Fibroblast of lung (primary cell): ENCODE data around the gene MINDY3. TPM values are rescaled to one million over a fixed set of nuclear protein-coding genes. Genes with fewer than 3 reads are reported as not detected.

ENCODE experiments used
- DNase-seq, 2 donors: peaks; one replicate each; pipeline versions ENCODE4 v3.0.0 to v3.0.0-alpha.2; 2010; ENCODE audit warnings: low read depth in 2 of 2
- H2AFZ ChIP-seq: 2 replicates; pipeline ENCODE4 v1.5.1; 2012; ENCODE audit warnings: low read length, control low read depth, inconsistent platforms
- H3K27ac ChIP-seq: 2 replicates; pipeline ENCODE4 v1.5.1; 2011; ENCODE audit warnings: low read length, control low read depth; ENCODE audit not compliant: insufficient read depth
- H3K27me3 ChIP-seq: 2 replicates; pipeline ENCODE4 v1.5.1; 2011; ENCODE audit warnings: mild to moderate bottlenecking, low read length; ENCODE audit not compliant: control insufficient read depth, insufficient read depth
- H3K36me3 ChIP-seq: 2 replicates; pipeline ENCODE4 v1.5.1; 2011; ENCODE audit warnings: low read length; ENCODE audit not compliant: control insufficient read depth, insufficient read depth
- H3K4me1 ChIP-seq: 2 replicates; pipeline ENCODE4 v1.5.1; 2011; ENCODE audit warnings: low read length; ENCODE audit not compliant: control insufficient read depth, insufficient read depth; ENCODE audit errors: extremely low read depth
- H3K4me2 ChIP-seq: 2 replicates; pipeline ENCODE4 v1.5.1; 2011; ENCODE audit warnings: low read length, control low read depth; ENCODE audit not compliant: insufficient read depth; ENCODE audit errors: extremely low read depth
- H3K4me3 ChIP-seq, 4 experiments: fragments of 200-600 bp in 1 of 4; sonication (generic) in 1 of 4; replicated peaks in 1 of 4; 2 replicates each; pipeline ENCODE4 v1.5.1; 2011 to 2016; ENCODE audit warnings: low read length in 4 of 4, low read depth in 3 of 4, mild to moderate bottlenecking in 3 of 4, control low read depth in 2 of 4, inconsistent platforms in 1 of 4, mixed read lengths in 1 of 4; ENCODE audit not compliant: insufficient read depth in 1 of 4; ENCODE audit errors: control extremely low read depth in 1 of 4
- H3K79me2 ChIP-seq: 2 replicates; pipeline ENCODE4 v1.5.1; 2012; ENCODE audit warnings: mild to moderate bottlenecking, low read length, inconsistent platforms; ENCODE audit not compliant: control insufficient read depth, insufficient read depth
- H3K9ac ChIP-seq: 2 replicates; pipeline ENCODE4 v1.5.1; 2011; ENCODE audit warnings: mild to moderate bottlenecking, low read length, control low read depth; ENCODE audit not compliant: insufficient read depth
- H3K9me3 ChIP-seq: 2 replicates; pipeline ENCODE4 v1.5.1; 2012; ENCODE audit warnings: low read depth, low read length; ENCODE audit not compliant: control insufficient read depth, insufficient read depth
- H4K20me1 ChIP-seq: 2 replicates; pipeline ENCODE4 v1.5.1; 2011; ENCODE audit warnings: low read length; ENCODE audit not compliant: control insufficient read depth, insufficient read depth; ENCODE audit errors: extremely low read depth
- EZH2 ChIP-seq: IDR thresholded peaks from 2 replicates; pipeline ENCODE4 v1.5.1; 2012; ENCODE audit warnings: low read length, control low read depth, mild to moderate bottlenecking; ENCODE audit errors: missing control alignments
- polyA plus RNA-seq, 2 donors: library from polyadenylated mRNA; depleted of rRNA in 1 of 2; stranded (reverse) in 1 of 2; unstranded in 1 of 2; fragments of >200 nt; gene quantifications; 2 replicates each; pipeline ENCODE4 v1.2.1, GENCODE V29; 2011 to 2012; ENCODE audit warnings: missing spikeins in 1 of 2
- total RNA-seq: library from RNA; depleted of rRNA; stranded (reverse); fragments of >200 nt; gene quantifications from 2 replicates; pipeline ENCODE4 v1.2.1, GENCODE V29; 2014
- TF ChIP-seq, protein P1 (sequence below), 2 donors: IDR thresholded peaks in 1 of 2; conservative IDR thresholded peaks in 1 of 2; 1 replicate in 1 of 2; 2 replicates in 1 of 2; pipeline ENCODE4 v1.5.1; 2011 to 2012; ENCODE audit warnings: low read length in 2 of 2, control low read depth in 1 of 2, inconsistent platforms in 1 of 2, low read depth in 1 of 2, mild to moderate bottlenecking in 1 of 2

The MINDY3 gene
- total and polyA plus RNA-seq, 2 donors (not counting 1 experiment from before 2014, with no cell fraction given), result 30.6 to 37.5 TPM

DNA sequence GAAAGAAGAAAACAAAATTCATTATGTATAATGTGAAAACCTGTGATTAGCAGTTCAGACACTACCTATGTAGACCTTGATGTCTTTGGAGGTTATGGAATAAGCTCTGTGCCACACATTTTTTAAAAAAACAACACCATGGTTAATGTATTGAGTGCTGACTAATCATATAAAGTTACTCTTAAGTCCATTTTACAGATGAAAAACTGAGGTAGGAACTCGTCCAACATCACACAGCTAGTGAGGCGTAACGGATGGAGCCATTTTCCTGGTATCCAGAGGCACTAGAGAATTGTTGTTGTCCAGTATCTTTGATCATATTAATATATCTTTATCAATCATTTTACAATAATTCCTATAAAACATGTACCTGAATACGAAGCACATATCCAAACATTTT, 67.5 kb downstream of the MINDY3 start:
- no peak overlapping the region for H3K4me3 ChIP-seq
- no peak overlapping the region for H3K4me2 ChIP-seq
- H3K79me2 ChIP-seq, result no peaks in the 10 kb centered on the region
- no peak overlapping the region for H3K9ac ChIP-seq
- DNase-seq, result no peak
- no peaks in the 10 kb centered on the region for H3K9me3 ChIP-seq
- no peaks in the 10 kb centered on the region for H3K27me3 ChIP-seq
- H3K4me1 ChIP-seq, result peaks cover 8% of the 10 kb centered on the region
- TF ChIP-seq, protein P1, sequence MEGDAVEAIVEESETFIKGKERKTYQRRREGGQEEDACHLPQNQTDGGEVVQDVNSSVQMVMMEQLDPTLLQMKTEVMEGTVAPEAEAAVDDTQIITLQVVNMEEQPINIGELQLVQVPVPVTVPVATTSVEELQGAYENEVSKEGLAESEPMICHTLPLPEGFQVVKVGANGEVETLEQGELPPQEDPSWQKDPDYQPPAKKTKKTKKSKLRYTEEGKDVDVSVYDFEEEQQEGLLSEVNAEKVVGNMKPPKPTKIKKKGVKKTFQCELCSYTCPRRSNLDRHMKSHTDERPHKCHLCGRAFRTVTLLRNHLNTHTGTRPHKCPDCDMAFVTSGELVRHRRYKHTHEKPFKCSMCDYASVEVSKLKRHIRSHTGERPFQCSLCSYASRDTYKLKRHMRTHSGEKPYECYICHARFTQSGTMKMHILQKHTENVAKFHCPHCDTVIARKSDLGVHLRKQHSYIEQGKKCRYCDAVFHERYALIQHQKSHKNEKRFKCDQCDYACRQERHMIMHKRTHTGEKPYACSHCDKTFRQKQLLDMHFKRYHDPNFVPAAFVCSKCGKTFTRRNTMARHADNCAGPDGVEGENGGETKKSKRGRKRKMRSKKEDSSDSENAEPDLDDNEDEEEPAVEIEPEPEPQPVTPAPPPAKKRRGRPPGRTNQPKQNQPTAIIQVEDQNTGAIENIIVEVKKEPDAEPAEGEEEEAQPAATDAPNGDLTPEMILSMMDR (conservative IDR thresholded peaks at IDR 0.05 in 1 of 2, IDR thresholded peaks at IDR 0.05 in 1 of 2; ENCODE audit: low read depth in 1 of 2, low read length in 2 of 2), result no peak
- no peak for TF ChIP-seq EZH2
- no peaks in the 10 kb centered on the region for H3K36me3 ChIP-seq
- H3K27ac ChIP-seq, result no peak overlapping the region
- H2AFZ ChIP-seq, result no peak overlapping the region
- H4K20me1 ChIP-seq, result no peaks in the 10 kb centered on the region

DNA sequence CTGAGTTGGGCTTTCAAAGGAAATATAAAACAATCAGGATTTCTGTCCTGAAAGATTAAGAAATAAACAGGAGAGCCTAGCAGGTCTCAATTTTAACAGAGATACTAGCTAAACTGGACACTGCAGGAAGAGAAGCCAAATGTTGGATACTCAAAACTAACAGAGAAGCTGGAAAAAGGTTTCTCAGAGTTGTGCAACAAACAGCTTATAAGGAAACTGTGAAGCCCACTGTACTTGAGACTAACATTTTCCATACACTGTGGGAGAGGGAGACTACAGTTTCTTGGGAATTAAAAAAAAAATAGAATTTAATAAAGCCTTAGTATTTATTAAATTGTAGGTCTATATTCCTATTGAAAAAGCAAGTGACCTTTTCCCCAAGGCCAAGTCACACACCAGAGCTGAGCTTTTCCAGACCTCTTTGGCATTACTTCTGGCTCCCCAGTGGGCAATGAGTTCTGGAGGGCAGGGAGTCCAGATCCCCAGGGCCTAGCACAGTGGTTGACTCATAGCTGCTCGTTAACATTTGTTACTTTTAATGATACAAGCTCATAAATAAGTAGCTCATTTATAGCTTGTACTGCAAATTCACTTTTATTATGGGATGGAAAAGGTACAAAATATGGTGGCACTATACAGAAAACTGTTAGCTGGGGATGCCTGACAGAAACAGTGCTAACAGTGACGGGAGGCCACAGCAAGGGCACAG, 68.3 kb downstream of the MINDY3 start:
- Histone ChIP-seq H3K9me3 (no peaks in the 10 kb centered on the region), H3K4me1 (peaks cover 8% of the 10 kb centered on the region), H2AFZ (no peak overlapping the region), H3K4me2 (no peak overlapping the region), H3K79me2 (no peaks in the 10 kb centered on the region), H3K27ac (no peak overlapping the region), H3K4me3 (no peak overlapping the region), H3K36me3 (peaks cover 2% of the 10 kb centered on the region), H3K9ac (no peak overlapping the region), H3K27me3 (no peaks in the 10 kb centered on the region), H4K20me1 (no peaks in the 10 kb centered on the region)
- peak in 1 of 2 donors; percentile 33 for DNase-seq
- no peak for TF ChIP-seq EZH2
- TF ChIP-seq, protein P1 (conservative IDR thresholded peaks at IDR 0.05 in 1 of 2, IDR thresholded peaks at IDR 0.05 in 1 of 2; ENCODE audit: low read depth in 1 of 2, low read length in 2 of 2), result no peak

DNA sequence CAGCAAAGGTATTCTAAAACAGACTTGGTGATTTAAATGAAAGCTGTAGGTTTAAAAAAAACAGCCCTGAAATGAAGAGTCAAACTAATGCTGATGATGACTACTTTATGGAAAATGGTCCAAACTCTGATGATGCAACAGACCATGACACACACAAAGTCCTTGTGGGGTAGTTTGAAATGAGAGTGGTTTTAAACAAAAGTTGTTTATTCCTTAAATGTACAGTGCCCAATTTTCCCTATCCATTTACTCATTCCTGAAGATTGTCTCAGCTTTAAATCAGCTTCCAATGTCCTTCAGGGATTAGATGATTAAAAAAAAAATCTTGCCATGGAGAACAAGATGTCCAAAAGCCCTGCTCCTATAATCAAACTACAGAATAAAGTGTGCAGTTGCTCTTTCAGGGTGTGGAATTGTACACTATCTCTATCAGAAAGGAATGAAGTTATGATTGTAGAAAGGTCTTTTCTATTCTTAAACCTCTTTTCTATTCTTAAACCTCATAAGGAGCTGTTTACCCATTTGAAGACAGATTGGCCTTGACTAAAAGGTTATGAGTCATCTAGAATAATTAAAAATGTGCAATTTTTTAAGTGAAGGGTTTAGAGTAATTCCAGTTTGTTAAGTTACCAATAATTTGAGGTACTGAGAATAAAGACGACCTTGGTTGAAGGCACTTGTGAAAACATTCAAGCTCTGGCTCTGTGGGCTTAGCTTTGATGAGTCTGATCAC, 70.3 kb downstream of the MINDY3 start:
- H3K9ac ChIP-seq, result no peak overlapping the region
- no peaks in the 10 kb centered on the region for H3K27me3 ChIP-seq
- TF ChIP-seq, protein P1 (conservative IDR thresholded peaks at IDR 0.05 in 1 of 2, IDR thresholded peaks at IDR 0.05 in 1 of 2; ENCODE audit: low read depth in 1 of 2, low read length in 2 of 2), result no peak
- TF ChIP-seq EZH2, result no peak
- H4K20me1 ChIP-seq, result no peaks in the 10 kb centered on the region
- H3K9me3 ChIP-seq, result no peaks in the 10 kb centered on the region
- H2AFZ ChIP-seq, result no peak overlapping the region
- peaks cover 8% of the 10 kb centered on the region for H3K4me1 ChIP-seq
- peak overlapping the region; percentile 39 for H3K27ac ChIP-seq
- DNase-seq, result peak; percentile 85 to 96
- no peak overlapping the region for H3K4me3 ChIP-seq
- peak overlapping the region; percentile 52 for H3K4me2 ChIP-seq
- H3K36me3 ChIP-seq, result peaks cover 2% of the 10 kb centered on the region
- H3K79me2 ChIP-seq, result no peaks in the 10 kb centered on the region
